Measurements from ENCODE around the gene CCDC137. TPM values are rescaled to one million over a fixed set of nuclear protein-coding genes. Genes with fewer than 3 reads are reported as not detected.

The CCDC137 gene
- total and polyA plus RNA-seq, 2 of the 13 experiments (the other 11 are each of a cell fraction or from before 2014, with no cell fraction given): 14.6 to 39.1 TPM

- TF ChIP-seq ZBTB2 (CRISPR knock-in tag; IDR thresholded peaks at IDR 0.05; ENCODE audit: low read depth) (peak; percentile 60), ZNF564 (CRISPR knock-in tag; IDR thresholded peaks at IDR 0.05) (peak; percentile 16; the same call in 1 of the 2 replicates), ATF2 (CRISPR knock-in tag; IDR thresholded peaks at IDR 0.05) (peak; percentile 69), U2AF2 (IDR thresholded peaks at IDR 0.05; ENCODE audit: low read depth, low read length) (no peak), NFYC (CRISPR knock-in tag; IDR thresholded peaks at IDR 0.05) (no peak; the same call in 1 of the 2 replicates), ZNF253 (CRISPR knock-in tag; IDR thresholded peaks at IDR 0.05; ENCODE audit: borderline replicate concordance) (peak; percentile 77; the same call in 1 of the 2 replicates), ZNF776 (CRISPR knock-in tag; IDR thresholded peaks at IDR 0.05) (no peak; the same call in 1 of the 2 replicates), ZMYM4 (CRISPR knock-in tag; IDR thresholded peaks at IDR 0.05) (peak; percentile 57), TERF1 (CRISPR knock-in tag; IDR thresholded peaks at IDR 0.05) (no peak), KDM3A (CRISPR knock-in tag; IDR thresholded peaks at IDR 0.05; ENCODE audit: low read depth) (peak; percentile 62), ZFP1 (CRISPR knock-in tag; IDR thresholded peaks at IDR 0.05) (no peak), ZNF207 (IDR thresholded peaks at IDR 0.05; ENCODE audit: borderline replicate concordance) (no peak), HMGXB4 (CRISPR knock-in tag; IDR thresholded peaks at IDR 0.05; ENCODE audit: borderline replicate concordance in 1 of 2, low read depth in 1 of 2) (peak; percentile 71 to 81), ETV5 (CRISPR knock-in tag; IDR thresholded peaks at IDR 0.05; ENCODE audit: borderline replicate concordance) (no peak), ZNF83 (CRISPR knock-in tag; IDR thresholded peaks at IDR 0.05; ENCODE audit: borderline replicate concordance) (no peak; the same call in 1 of the 2 replicates), ATF4 (CRISPR knock-in tag; IDR thresholded peaks at IDR 0.05) (peak in 1 of 2 experiments; percentile 49; a peak in 1 of 4 replicates), ZNF282 (IDR thresholded peaks at IDR 0.05; ENCODE audit: partially characterized antibody) (no peak), KDM5B (CRISPR knock-in tag; IDR thresholded peaks at IDR 0.05; ENCODE audit: borderline replicate concordance) (peak; percentile 79; the same call in 1 of the 2 replicates), ZNF644 (CRISPR knock-in tag; IDR thresholded peaks at IDR 0.05; ENCODE audit: low read depth) (no peak; the same call in none of the 2 replicates), ELK4 (CRISPR knock-in tag; IDR thresholded peaks at IDR 0.05; ENCODE audit: borderline replicate concordance) (no peak)
Observed at GRCh38 chr17:81713556-81714411, 47.2 kb downstream of the CCDC137 start (continued).
